ENCODE data around the gene SLC22A3. TPM values are rescaled to one million over a fixed set of nuclear protein-coding genes. Genes with fewer than 3 reads are reported as not detected.

SLC22A3 gene
- total RNA-seq, 1 experiment from 2014 or later, result 2.4 TPM

- TF ChIP-seq CTCF (IDR thresholded peaks at IDR 0.05; ENCODE audit: insufficient read depth in 1 of 2, low read depth in 1 of 2, low read length in 1 of 2, severe bottlenecking in 1 of 2, unreplicated experiment in 1 of 2), result no peak
- no peaks in the 10 kb centered on the region for H3K36me3 Mint-ChIP-seq (ENCODE audit: insufficient read depth, unreplicated experiment)
- no TSS peak for BruUV-seq (replicated peaks)
- no peaks in the 10 kb centered on the region for H3K27me3 Mint-ChIP-seq (ENCODE audit: insufficient read depth, unreplicated experiment)
- no peaks in the 10 kb centered on the region for H3K36me3 ChIP-seq (ENCODE audit: control insufficient read depth, insufficient read depth, low read length)
- CTCF ChIA-PET, result no interaction called here
- no peaks in the 10 kb centered on the region for H3K4me1 Mint-ChIP-seq (ENCODE audit: low read depth, unreplicated experiment)
- intact Hi-C loops (cut with micrococcal nuclease; ENCODE audit: unreplicated experiment), result no loop called here
- no peak overlapping the region for H3K4me3 Mint-ChIP-seq (ENCODE audit: unreplicated experiment)
- POLR2A ChIA-PET, result no interaction called here
- H3K9me3 Mint-ChIP-seq (ENCODE audit: unreplicated experiment), result no peaks in the 10 kb centered on the region
- H3K27me3 ChIP-seq (replicated peaks; ENCODE audit: control insufficient read depth, insufficient read depth, low read length), result no peaks in the 10 kb centered on the region
- no peak overlapping the region for H3K27ac Mint-ChIP-seq (ENCODE audit: unreplicated experiment)
- H3K4me3 ChIP-seq (ENCODE audit: low read depth, low read length), result no peak overlapping the region
- H3K9me3 ChIP-seq, result no peaks in the 10 kb centered on the region
- H3K4me1 ChIP-seq, result no peaks in the 10 kb centered on the region
- DNase-seq, result no peak
Measured at GRCh38 chr6:160417550-160417949, 69.4 kb downstream of the SLC22A3 start.

GRCh38 chr6:160418370-160418769, 70.2 kb downstream of the SLC22A3 start:
- H3K4me3 Mint-ChIP-seq (ENCODE audit: unreplicated experiment), result no peak overlapping the region
- no TSS peak for BruUV-seq (replicated peaks)
- H3K4me1 Mint-ChIP-seq (ENCODE audit: low read depth, unreplicated experiment), result no peaks in the 10 kb centered on the region
- no peaks in the 10 kb centered on the region for H3K9me3 Mint-ChIP-seq (ENCODE audit: unreplicated experiment)
- H3K36me3 Mint-ChIP-seq (ENCODE audit: insufficient read depth, unreplicated experiment), result no peaks in the 10 kb centered on the region
- Histone ChIP-seq H3K9me3 (no peaks in the 10 kb centered on the region), H3K4me3 (ENCODE audit: low read depth, low read length) (no peak overlapping the region), H3K36me3 (ENCODE audit: control insufficient read depth, insufficient read depth, low read length) (no peaks in the 10 kb centered on the region), H3K4me1 (no peaks in the 10 kb centered on the region), H3K27me3 (replicated peaks; ENCODE audit: control insufficient read depth, insufficient read depth, low read length) (no peaks in the 10 kb centered on the region)
- DNase-seq, result no peak
- no peaks in the 10 kb centered on the region for H3K27me3 Mint-ChIP-seq (ENCODE audit: insufficient read depth, unreplicated experiment)
- CTCF ChIA-PET, result no interaction called here
- no peak overlapping the region for H3K27ac Mint-ChIP-seq (ENCODE audit: unreplicated experiment)
- POLR2A ChIA-PET, result no interaction called here
- intact Hi-C loops (cut with micrococcal nuclease; ENCODE audit: unreplicated experiment), result no loop called here
- TF ChIP-seq CTCF (IDR thresholded peaks at IDR 0.05; ENCODE audit: insufficient read depth in 1 of 2, low read depth in 1 of 2, low read length in 1 of 2, severe bottlenecking in 1 of 2, unreplicated experiment in 1 of 2), result no peak

- H3K4me3 Mint-ChIP-seq (ENCODE audit: unreplicated experiment), result no peak overlapping the region
- Histone ChIP-seq H3K9me3 (no peaks in the 10 kb centered on the region), H3K27me3 (replicated peaks; ENCODE audit: control insufficient read depth, insufficient read depth, low read length) (no peaks in the 10 kb centered on the region), H3K36me3 (ENCODE audit: control insufficient read depth, insufficient read depth, low read length) (no peaks in the 10 kb centered on the region), H3K4me3 (ENCODE audit: low read depth, low read length) (no peak overlapping the region), H3K4me1 (no peaks in the 10 kb centered on the region)
- H3K9me3 Mint-ChIP-seq (ENCODE audit: unreplicated experiment), result no peaks in the 10 kb centered on the region
- BruUV-seq (replicated peaks), result no TSS peak
- no peaks in the 10 kb centered on the region for H3K4me1 Mint-ChIP-seq (ENCODE audit: low read depth, unreplicated experiment)
- ChIA-PET CTCF (no interaction called here), POLR2A (no interaction called here)
- no peak for TF ChIP-seq CTCF (IDR thresholded peaks at IDR 0.05; ENCODE audit: insufficient read depth in 1 of 2, low read depth in 1 of 2, low read length in 1 of 2, severe bottlenecking in 1 of 2, unreplicated experiment in 1 of 2)
- intact Hi-C loops (cut with micrococcal nuclease; ENCODE audit: unreplicated experiment), result no loop called here
- no peak for DNase-seq
- no peaks in the 10 kb centered on the region for H3K36me3 Mint-ChIP-seq (ENCODE audit: insufficient read depth, unreplicated experiment)
- no peak overlapping the region for H3K27ac Mint-ChIP-seq (ENCODE audit: unreplicated experiment)
- no peaks in the 10 kb centered on the region for H3K27me3 Mint-ChIP-seq (ENCODE audit: insufficient read depth, unreplicated experiment)
Measured at GRCh38 chr6:160419488-160419887, 71.3 kb downstream of the SLC22A3 start.
